Measurements from ENCODE around the gene FBLL1.

FBLL1 gene

GRCh38 chr5:168528521-168529373 is at the start of gene FBLL1:
TSS of gene FBLL1 (plus strand) at chr5:168529305. CDS start at chr5:168529505, 200 bp downstream.
- Histone ChIP-seq H3K27me3 (no peaks in the 10 kb centered on the region), H3K4me2 (no peak within 1 kb of the TSS), H4K20me1 (no peaks in the 10 kb centered on the region), H3K36me3 (no peaks in the 10 kb centered on the region), H3K27ac (no peak within 1 kb of the TSS), H3K4me3 (no peak within 1 kb of the TSS), H3K9me3 (peaks cover 8% of the 10 kb centered on the region; the same call in 1 of the 2 replicates), H3K4me1 (no peaks in the 10 kb centered on the region), H3K9ac (no peak within 1 kb of the TSS)
- no peak for TF ChIP-seq Cebpa-rat (IDR thresholded peaks at IDR 0.05)

DNA sequence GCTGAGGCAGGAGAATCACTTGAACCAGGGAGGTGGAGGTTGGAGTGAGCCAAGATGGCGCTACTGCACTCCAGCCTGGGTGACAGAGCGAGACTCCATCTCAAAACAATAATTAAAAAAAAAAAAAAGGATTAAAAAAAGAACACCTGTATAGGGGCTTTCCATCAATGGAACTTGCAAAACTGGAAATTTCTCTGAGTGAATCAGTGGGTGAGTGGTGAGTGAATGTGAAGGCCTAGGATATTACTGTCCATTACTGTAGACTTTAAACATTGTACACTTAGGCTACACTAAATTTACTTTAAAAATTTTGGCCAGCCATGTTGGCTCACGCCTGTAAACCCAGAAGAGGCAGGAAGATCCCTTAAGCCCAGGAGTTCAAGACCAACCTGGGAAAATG is 48.5 kb upstream of the FBLL1 start:
- H3K4me3 ChIP-seq, result no peak overlapping the region
- no peaks in the 10 kb centered on the region for H3K9me3 ChIP-seq
- no peak overlapping the region for H3K27ac ChIP-seq
- H3K27me3 ChIP-seq, result no peaks in the 10 kb centered on the region
- H4K20me1 ChIP-seq, result no peaks in the 10 kb centered on the region
- TF ChIP-seq Cebpa-rat (IDR thresholded peaks at IDR 0.05), result no peak
- no peak overlapping the region for H3K4me2 ChIP-seq
- no peak overlapping the region for H3K9ac ChIP-seq
- H3K36me3 ChIP-seq, result no peaks in the 10 kb centered on the region
- no peaks in the 10 kb centered on the region for H3K4me1 ChIP-seq

GRCh38 chr5:168481330-168481788 is 47.7 kb upstream of the FBLL1 start:
- H3K27me3 ChIP-seq, result no peaks in the 10 kb centered on the region
- H3K27ac ChIP-seq, result no peak overlapping the region
- no peaks in the 10 kb centered on the region for H3K36me3 ChIP-seq
- no peaks in the 10 kb centered on the region for H3K9me3 ChIP-seq
- TF ChIP-seq Cebpa-rat (IDR thresholded peaks at IDR 0.05), result no peak
- H3K9ac ChIP-seq, result no peak overlapping the region
- no peak overlapping the region for H3K4me2 ChIP-seq
- no peaks in the 10 kb centered on the region for H4K20me1 ChIP-seq
- no peak overlapping the region for H3K4me3 ChIP-seq
- H3K4me1 ChIP-seq, result no peaks in the 10 kb centered on the region

- H3K4me1 ChIP-seq, result peaks cover 4% of the 10 kb centered on the region
- no peaks in the 10 kb centered on the region for H3K9me3 ChIP-seq
- no peaks in the 10 kb centered on the region for H3K27me3 ChIP-seq
- H3K4me2 ChIP-seq, result no peak overlapping the region
- no peak overlapping the region for H3K4me3 ChIP-seq
- H3K36me3 ChIP-seq, result no peaks in the 10 kb centered on the region
- no peak overlapping the region for H3K9ac ChIP-seq
- H3K27ac ChIP-seq, result no peak overlapping the region
- no peak for TF ChIP-seq Cebpa-rat (IDR thresholded peaks at IDR 0.05)
- no peaks in the 10 kb centered on the region; the same call in 1 of the 2 replicates for H4K20me1 ChIP-seq
These were observed 46.7 kb upstream of the FBLL1 start for GRCh38 chr5:168482361-168482760.

DNA sequence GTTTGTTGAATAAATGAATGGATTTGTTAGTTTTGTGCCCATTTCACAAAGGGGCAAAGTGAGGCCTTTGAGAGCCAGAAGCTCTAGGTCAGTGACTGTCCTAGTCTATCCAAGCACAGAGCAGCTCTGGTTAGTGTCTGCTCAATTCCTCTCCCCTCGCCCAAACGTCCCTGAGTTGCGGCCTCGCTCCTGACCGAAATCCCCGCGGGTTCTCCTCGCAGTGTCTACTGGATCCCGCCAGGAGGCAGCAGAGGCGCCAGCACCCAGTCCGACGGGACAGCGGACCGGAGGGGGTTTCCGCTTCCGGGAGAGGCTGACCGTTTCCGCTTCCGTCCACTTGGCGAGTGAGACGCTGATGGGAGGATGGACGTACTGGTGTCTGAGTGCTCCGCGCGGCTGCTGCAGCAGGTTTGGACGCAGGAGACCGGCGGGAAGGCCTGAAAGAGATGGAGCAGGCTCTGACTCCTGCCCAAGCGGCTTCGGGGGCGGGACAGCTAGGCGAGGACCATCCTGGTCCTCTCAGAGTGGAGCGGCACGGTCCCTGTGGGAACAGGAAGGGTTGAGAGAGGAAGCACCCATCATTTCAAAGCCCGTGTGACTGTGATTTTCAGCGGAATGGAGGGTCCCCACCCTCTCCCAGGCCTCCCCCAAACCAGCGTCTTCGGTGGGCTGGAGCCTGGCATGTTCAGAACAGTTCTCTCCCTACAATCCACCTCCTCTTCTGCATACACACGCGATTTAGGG is 42.8 kb upstream of the FBLL1 start, which contains the start of gene RARS1:
Gene RARS1, plus strand, starts transcription at position 336 of the 744 bp plus-strand sequence. Its CDS starts 28 bp downstream, at position 364.
- TF ChIP-seq Cebpa-rat (IDR thresholded peaks at IDR 0.05), result no peak
- H3K4me2 ChIP-seq, result peak within 1 kb of the TSS; percentile 87
- peak within 1 kb of the TSS; percentile 89 for H3K9ac ChIP-seq
- H3K4me1 ChIP-seq, result peaks cover 10% of the 10 kb centered on the region
- H3K27ac ChIP-seq, result peak within 1 kb of the TSS; percentile 76
- peaks cover 13% of the 10 kb centered on the region for H4K20me1 ChIP-seq
- H3K4me3 ChIP-seq, result peak within 1 kb of the TSS; percentile 93
- no peaks in the 10 kb centered on the region for H3K27me3 ChIP-seq
- H3K36me3 ChIP-seq, result peaks cover 36% of the 10 kb centered on the region
- H3K9me3 ChIP-seq, result no peaks in the 10 kb centered on the region

GRCh38 chr5:168489059-168489458 is 40.0 kb upstream of the FBLL1 start:
- H3K36me3 ChIP-seq, result peaks cover 63% of the 10 kb centered on the region

GRCh38 chr5:168494057-168494555 is 35.0 kb upstream of the FBLL1 start:
- H3K4me2 ChIP-seq, result no peak overlapping the region
- no peak overlapping the region for H3K9ac ChIP-seq
- peaks cover 97% of the 10 kb centered on the region for H3K36me3 ChIP-seq
- H3K4me3 ChIP-seq, result no peak overlapping the region
- no peaks in the 10 kb centered on the region for H3K27me3 ChIP-seq
- no peak for TF ChIP-seq Cebpa-rat (IDR thresholded peaks at IDR 0.05)
- H4K20me1 ChIP-seq, result peaks cover 22% of the 10 kb centered on the region
- H3K9me3 ChIP-seq, result no peaks in the 10 kb centered on the region
- no peaks in the 10 kb centered on the region for H3K4me1 ChIP-seq
- H3K27ac ChIP-seq, result no peak overlapping the region

More at GRCh38 chr5:168489059-168489458, 40.0 kb upstream of the FBLL1 start:
- Histone ChIP-seq H3K4me2 (no peak overlapping the region), H3K4me3 (no peak overlapping the region), H4K20me1 (peaks cover 27% of the 10 kb centered on the region), H3K27me3 (no peaks in the 10 kb centered on the region), H3K27ac (no peak overlapping the region), H3K9me3 (no peaks in the 10 kb centered on the region), H3K4me1 (peaks cover 10% of the 10 kb centered on the region), H3K9ac (no peak overlapping the region)
- no peak for TF ChIP-seq Cebpa-rat (IDR thresholded peaks at IDR 0.05)

DNA sequence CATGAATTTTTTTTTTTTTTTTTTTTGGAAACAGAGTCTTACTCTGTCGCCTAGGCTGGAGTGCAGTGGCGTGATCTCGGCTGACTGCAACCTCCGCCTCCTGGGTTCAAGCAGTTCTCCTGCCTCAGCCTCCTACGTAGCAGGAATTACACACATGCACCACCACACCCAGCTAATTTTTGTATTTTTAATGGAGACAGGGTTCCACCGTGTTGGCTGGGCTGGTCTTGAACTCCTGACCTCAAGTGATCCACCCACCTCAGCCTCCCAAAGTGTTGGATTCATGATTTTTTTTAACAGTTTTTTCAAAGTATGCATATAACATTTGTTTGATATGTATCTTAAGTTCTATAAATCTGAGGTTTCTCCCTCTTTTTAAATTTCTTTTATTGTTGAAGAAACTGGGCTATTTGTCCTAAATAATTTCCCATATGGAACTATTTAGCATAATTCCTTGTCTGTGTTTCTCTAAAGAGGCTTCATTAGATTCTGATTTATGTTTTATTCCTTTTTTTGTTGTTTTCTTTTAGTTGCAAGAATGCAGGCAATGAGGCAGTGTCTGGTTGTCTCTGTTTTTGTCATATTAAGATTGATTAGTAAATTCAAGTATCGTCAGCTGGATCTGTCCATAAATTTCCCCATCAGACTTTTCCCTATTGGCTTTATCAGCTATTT is 26.4 kb upstream of the FBLL1 start:
- no peak overlapping the region for H3K27ac ChIP-seq
- H4K20me1 ChIP-seq, result no peaks in the 10 kb centered on the region
- H3K36me3 ChIP-seq, result peaks cover 85% of the 10 kb centered on the region
- no peak overlapping the region for H3K4me2 ChIP-seq
- H3K4me1 ChIP-seq, result no peaks in the 10 kb centered on the region
- no peaks in the 10 kb centered on the region for H3K9me3 ChIP-seq
- no peak for TF ChIP-seq Cebpa-rat (IDR thresholded peaks at IDR 0.05)
- H3K9ac ChIP-seq, result no peak overlapping the region
- no peaks in the 10 kb centered on the region for H3K27me3 ChIP-seq
- H3K4me3 ChIP-seq, result no peak overlapping the region

- Histone ChIP-seq H4K20me1 (no peaks in the 10 kb centered on the region), H3K27ac (no peak overlapping the region), H3K9me3 (peaks cover 19% of the 10 kb centered on the region), H3K4me2 (no peak overlapping the region), H3K9ac (no peak overlapping the region), H3K36me3 (peaks cover 96% of the 10 kb centered on the region), H3K4me3 (no peak overlapping the region), H3K4me1 (no peaks in the 10 kb centered on the region), H3K27me3 (no peaks in the 10 kb centered on the region)
- TF ChIP-seq Cebpa-rat (IDR thresholded peaks at IDR 0.05), result no peak
These were observed 15.2 kb upstream of the FBLL1 start for GRCh38 chr5:168513861-168514428.
